IPS DF 4.7 (cell line): ENCODE results near the gene TNIP3.
A peak's percentile ranks its signal among the peaks of the same experiment; 100 is the strongest.
"Not testable (repeated sequence)": the region's sequence is repeated elsewhere in the genome, so short reads cannot be mapped to it uniquely, and the experiment has no call there.

Source experiments
- DNase-seq: peaks from one replicate; pipeline ENCODE4 v3.0.0-alpha.2; 2013; ENCODE audit warnings: low spot score; ENCODE audit errors: extremely low read depth

TNIP3 gene

GRCh38 chr4:121164291-121164690 is at the start of gene TNIP3:
TNIP3 (minus strand) TSS chr4:121164321; CDS start chr4:121164125, 196 bp downstream.
- DNase-seq, result no peak

GRCh38 chr4:121212806-121213205 is 48.7 kb upstream of the TNIP3 start:
- no peak for DNase-seq

GRCh38 chr4:121209171-121209570 is 45.0 kb upstream of the TNIP3 start:
- DNase-seq, result no peak

GRCh38 chr4:121208244-121209007 is 44.3 kb upstream of the TNIP3 start:
- no peak for DNase-seq

- DNase-seq, result not testable (repeated sequence)
These were observed 41.7 kb upstream of the TNIP3 start for GRCh38 chr4:121205777-121206176.

- DNase-seq, result no peak
These were observed 36.8 kb upstream of the TNIP3 start for GRCh38 chr4:121200795-121201472.

- no peak for DNase-seq
These were observed 35.8 kb upstream of the TNIP3 start for GRCh38 chr4:121199742-121200561.

- DNase-seq, result no peak
These were observed 34.1 kb upstream of the TNIP3 start for GRCh38 chr4:121198251-121198650.

- DNase-seq, result no peak
These were observed 31.5 kb upstream of the TNIP3 start for GRCh38 chr4:121195649-121196048.

GRCh38 chr4:121192480-121192879 is 28.4 kb upstream of the TNIP3 start:
- peak; percentile 14 for DNase-seq

- DNase-seq, result no peak
These were observed 27.9 kb upstream of the TNIP3 start for GRCh38 chr4:121192013-121192412.

GRCh38 chr4:121191361-121191760 is 27.2 kb upstream of the TNIP3 start:
- no peak for DNase-seq

- DNase-seq, result no peak
These were observed 26.3 kb upstream of the TNIP3 start for GRCh38 chr4:121190389-121190788.

GRCh38 chr4:121189326-121190215 is 25.4 kb upstream of the TNIP3 start:
- DNase-seq, result no peak

GRCh38 chr4:121187206-121187605 is 23.1 kb upstream of the TNIP3 start:
- DNase-seq, result no peak

- no peak for DNase-seq
These were observed 21.8 kb upstream of the TNIP3 start for GRCh38 chr4:121185960-121186359.

- no peak for DNase-seq
These were observed 19.9 kb upstream of the TNIP3 start for GRCh38 chr4:121183989-121184388.

- DNase-seq, result no peak
These were observed 19.2 kb upstream of the TNIP3 start for GRCh38 chr4:121183361-121183760.

GRCh38 chr4:121182296-121182695 is 18.2 kb upstream of the TNIP3 start:
- no peak for DNase-seq

GRCh38 chr4:121181493-121181892 is 17.4 kb upstream of the TNIP3 start:
- DNase-seq, result no peak

- no peak for DNase-seq
These were observed 16.4 kb upstream of the TNIP3 start for GRCh38 chr4:121180558-121180957.
